H1 (cell line): Measurements from ENCODE around the gene ERICH3. TPM values are rescaled to one million over a fixed set of nuclear protein-coding genes. Genes with fewer than 3 reads are reported as not detected.

Source experiments
- BACH1 ChIP-seq: IDR thresholded peaks from 2 replicates; pipeline ENCODE4 v1.6.1; 2012; ENCODE audit warnings: low read length, improper control_type of control experiment
- BRCA1 ChIP-seq: IDR thresholded peaks from 2 replicates; pipeline ENCODE4 v1.6.1; 2012; ENCODE audit warnings: low read depth, low read length, improper control_type of control experiment
- CBX8 ChIP-seq: fragments of 300-800, 300-1000 bp; sonication (generic); IDR thresholded peaks from 2 replicates; pipeline ENCODE4 v1.7.1; 2016; ENCODE audit warnings: low read depth, low read length, borderline replicate concordance
- CTCF ChIP-seq, 3 experiments: IDR thresholded peaks; 1 replicate in 2 of 3; 2 replicates in 1 of 3; pipeline versions ENCODE4 v1.5.1 to v1.6.1; 2011; ENCODE audit warnings: low read length in 3 of 3, mild to moderate bottlenecking in 3 of 3, inconsistent platforms in 2 of 3, low read depth in 1 of 3, moderate library complexity in 1 of 3; ENCODE audit not compliant: insufficient read depth in 1 of 3; ENCODE audit errors: control extremely low read depth in 1 of 3
- POLR2AphosphoS5 ChIP-seq: IDR thresholded peaks from 2 replicates; pipeline ENCODE4 v1.6.1; 2011; ENCODE audit warnings: low read depth, low read length
- RAD21 ChIP-seq, 2 experiments: IDR thresholded peaks in 1 of 2; conservative IDR thresholded peaks in 1 of 2; 2 replicates each; pipeline ENCODE4 v1.6.1; 2011; ENCODE audit warnings: low read depth in 2 of 2, low read length in 2 of 2, improper control_type of control experiment in 1 of 2, inconsistent platforms in 1 of 2, mild to moderate bottlenecking in 1 of 2, moderate library complexity in 1 of 2
- RNF2 ChIP-seq: fragments of 200-900, 300-1000 bp; sonication (generic); IDR thresholded peaks from 2 replicates; pipeline ENCODE4 v1.7.1; 2016; ENCODE audit warnings: borderline replicate concordance, low read depth, mild to moderate bottlenecking, antibody characterized with exemption, low read length; ENCODE audit not compliant: poor library complexity, severe bottlenecking; ENCODE audit errors: missing control alignments
- SAP30 ChIP-seq: fragments of 300-600 bp; sonication (generic); IDR thresholded peaks from 2 replicates; pipeline ENCODE4 v1.7.1; 2012; ENCODE audit warnings: low read length, moderate library complexity, mild to moderate bottlenecking, inconsistent platforms; ENCODE audit not compliant: insufficient read depth, insufficient replicate concordance
- SRF ChIP-seq: IDR thresholded peaks from 2 replicates; pipeline ENCODE4 v1.6.1; 2011; ENCODE audit warnings: mild to moderate bottlenecking, low read depth, low read length, moderate library complexity
- polyA plus RNA-seq, 7 experiments: library from polyadenylated mRNA; depleted of rRNA in 3 of 7; stranded (reverse) in 5 of 7; unstranded in 2 of 7; fragments of >200 nt in 5 of 7; fragments of 200-250 nt in 2 of 7; gene quantifications; 1 replicate in 5 of 7; 2 replicates in 1 of 7; 4 replicates in 1 of 7; pipeline versions ENCODE4 v1.2.1 to v1.2.3, GENCODE V29; 2011 to 2013; ENCODE audit warnings: missing spikeins in 2 of 7, mixed read lengths in 2 of 7
- total RNA-seq: library from RNA; stranded (reverse); fragmentation: NEBNext Ultra II Directional; extraction: Animal tissue kit (Norgen Biotek cat#: 25700); gene quantifications from 2 replicates; pipeline ENCODE4 v1.2.1, GENCODE V29; 2021

The ERICH3 gene
- total and polyA plus RNA-seq, 2 of the 8 experiments (the other 6 are each of a cell fraction or from before 2014, with no cell fraction given), result 0.02 TPM; not detected in 1

GRCh38 chr1:74674278-74675048 lies 871 bp upstream of the ERICH3 start (continued):
- TF ChIP-seq CTCF (IDR thresholded peaks at IDR 0.05; ENCODE audit: control extremely low read depth in 1 of 3, insufficient read depth in 1 of 3, low read depth in 1 of 3, low read length in 3 of 3) (peak in 1 of 3 experiments; percentile 18; a peak in 1 of 4 replicates), BRCA1 (no peak), RAD21 (IDR thresholded peaks at IDR 0.05 in 1 of 2, conservative IDR thresholded peaks at IDR 0.05 in 1 of 2; ENCODE audit: low read depth in 2 of 2, low read length in 2 of 2) (peak in 1 of 2 experiments; percentile 17; a peak in 1 of 4 replicates), CBX8 (no peak), POLR2AphosphoS5 (no peak), RNF2 (no peak), SRF (no peak), BACH1 (no peak), SAP30 (no peak)
